HUES6 (cell line): ENCODE measurements around the gene ARAP1.

Source experiments
- H3K27ac ChIP-seq: 2 replicates; pipeline ENCODE4 v1.7.0; 2013; ENCODE audit warnings: low read depth, mild to moderate bottlenecking, low read length, inconsistent platforms
- H3K27me3 ChIP-seq: 2 replicates; pipeline ENCODE4 v1.6.1; 2013; ENCODE audit warnings: low read length; ENCODE audit not compliant: control insufficient read depth, insufficient read depth
- H3K36me3 ChIP-seq: 2 replicates; pipeline ENCODE4 v1.6.1; 2013; ENCODE audit warnings: low read length; ENCODE audit not compliant: control insufficient read depth, insufficient read depth
- H3K4me1 ChIP-seq: 2 replicates; pipeline ENCODE4 v1.6.1; 2013; ENCODE audit warnings: low read length; ENCODE audit not compliant: control insufficient read depth, insufficient read depth
- H3K4me3 ChIP-seq: 2 replicates; pipeline ENCODE4 v1.5.1; 2013; ENCODE audit warnings: low read depth, low read length
- H3K9ac ChIP-seq: one replicate; pipeline ENCODE4 v1.6.1; 2013; ENCODE audit warnings: mild to moderate bottlenecking, low read length
- H3K9me3 ChIP-seq: 2 replicates; pipeline ENCODE4 v1.6.1; 2013; ENCODE audit warnings: low read depth, low read length; ENCODE audit not compliant: control insufficient read depth, insufficient read depth

The ARAP1 gene

DNA sequence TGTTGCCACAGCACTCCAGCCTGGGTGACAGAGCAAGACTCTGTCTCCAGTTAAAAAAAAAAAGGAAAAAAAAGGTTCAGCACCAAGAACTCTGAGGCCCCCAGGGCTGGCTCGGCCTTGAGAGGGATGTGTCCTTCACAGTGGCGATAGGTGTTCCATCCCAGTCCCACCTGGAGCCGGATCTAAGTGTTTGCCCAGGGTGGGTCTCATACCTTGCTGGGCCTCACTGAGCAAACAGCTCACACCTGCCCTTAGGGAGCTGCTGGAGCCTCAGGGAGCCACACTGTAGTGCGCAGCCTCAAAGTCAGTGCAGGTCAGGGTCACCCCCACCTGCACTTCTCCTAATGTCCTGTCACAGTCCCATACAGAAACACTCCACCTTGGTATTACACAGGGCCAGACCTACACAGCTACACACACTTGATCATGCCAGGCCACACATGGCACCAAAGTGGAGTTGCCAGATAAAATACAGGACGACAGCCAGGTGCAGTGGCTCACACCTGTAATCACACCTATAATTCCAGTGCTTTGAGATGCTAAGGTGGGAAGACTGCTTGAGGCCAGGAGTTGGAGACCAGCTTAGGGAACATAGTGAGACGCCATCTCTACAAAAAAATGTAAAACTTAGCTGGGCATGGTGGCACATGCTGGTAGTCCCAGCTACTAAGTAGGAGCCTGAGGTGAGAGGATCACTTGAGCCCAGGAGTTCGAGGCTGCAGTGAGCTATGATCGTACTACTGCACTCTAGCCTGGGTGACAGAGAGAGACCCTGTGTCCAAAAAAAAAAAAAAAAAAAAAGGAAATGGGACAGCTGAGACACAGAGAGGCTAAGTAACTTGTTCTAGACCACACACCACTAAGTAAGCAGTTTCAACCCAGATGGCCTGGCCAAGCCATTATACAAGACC lies 34.4 kb upstream of the ARAP1 start:
- Histone ChIP-seq H3K9me3 (no peaks in the 10 kb centered on the region), H3K27me3 (no peaks in the 10 kb centered on the region), H3K4me3 (no peak overlapping the region), H3K36me3 (no peaks in the 10 kb centered on the region), H3K27ac (no peak overlapping the region), H3K9ac (no peak overlapping the region), H3K4me1 (peaks cover 36% of the 10 kb centered on the region)

DNA sequence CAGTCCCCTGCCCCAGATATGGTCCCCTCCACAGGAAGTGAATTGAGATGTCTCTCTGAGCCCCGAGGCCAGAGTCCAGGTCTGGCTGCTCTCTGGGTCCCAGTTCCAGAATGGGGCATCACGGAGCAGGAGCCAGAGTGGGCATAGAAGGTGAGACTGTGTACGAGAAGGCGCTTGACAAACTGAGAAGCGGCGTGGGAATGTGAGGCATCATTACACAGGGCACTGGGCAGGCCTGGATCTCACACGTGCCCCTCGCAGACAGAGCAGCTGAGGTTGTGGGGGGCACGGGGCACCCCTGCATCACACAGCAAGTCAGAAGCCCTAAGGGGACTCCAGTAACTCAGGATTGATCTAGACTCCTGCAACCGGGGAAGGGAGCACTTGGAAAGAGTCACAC lies 32.5 kb upstream of the ARAP1 start:
- Histone ChIP-seq H3K4me3 (no peak overlapping the region), H3K4me1 (peaks cover 43% of the 10 kb centered on the region), H3K9me3 (no peaks in the 10 kb centered on the region), H3K27me3 (peaks cover 7% of the 10 kb centered on the region), H3K36me3 (no peaks in the 10 kb centered on the region), H3K9ac (no peak overlapping the region), H3K27ac (no peak overlapping the region)

DNA sequence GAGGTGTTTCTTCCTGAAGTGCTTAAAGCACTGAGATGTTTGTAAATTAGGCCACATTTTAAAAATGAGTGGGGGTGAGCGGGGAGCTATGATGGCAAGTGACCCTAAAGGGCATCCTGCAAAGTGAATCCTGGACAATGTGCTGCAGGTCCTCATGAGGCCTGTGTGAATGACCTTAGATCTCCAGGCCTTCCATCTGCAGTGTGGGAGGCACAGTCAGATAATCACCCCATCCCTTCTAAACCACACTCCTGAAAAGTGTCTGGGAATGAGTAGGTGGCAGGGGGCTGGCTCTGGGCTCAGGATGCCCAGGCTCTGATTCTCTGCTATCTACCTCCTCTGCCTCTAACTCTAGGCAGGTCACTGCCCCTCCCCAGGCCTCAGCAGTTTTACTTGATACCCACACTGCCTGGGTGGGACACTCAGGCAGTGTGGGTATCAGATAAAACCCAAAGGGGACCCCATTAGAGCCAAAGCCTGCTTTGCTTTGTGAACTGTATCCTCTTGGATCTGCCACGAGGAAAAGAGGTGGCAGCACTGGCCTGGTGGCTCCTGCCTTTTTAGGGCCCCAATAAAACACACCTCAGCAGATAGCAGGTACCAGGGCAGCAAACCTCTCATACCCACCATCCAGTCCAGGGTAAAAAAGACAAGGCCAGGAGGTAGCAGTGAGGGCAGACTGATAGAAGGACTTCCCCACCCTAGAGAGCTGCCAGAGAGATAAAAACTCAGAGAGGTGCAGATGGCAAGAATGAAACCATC lies 31.1 kb upstream of the ARAP1 start:
- H3K4me3 ChIP-seq: no peak overlapping the region
- H3K27ac ChIP-seq: no peak overlapping the region
- H3K9ac ChIP-seq: no peak overlapping the region
- no peaks in the 10 kb centered on the region for H3K36me3 ChIP-seq
- peaks cover 43% of the 10 kb centered on the region for H3K4me1 ChIP-seq
- H3K27me3 ChIP-seq: peaks cover 7% of the 10 kb centered on the region
- H3K9me3 ChIP-seq: no peaks in the 10 kb centered on the region

DNA sequence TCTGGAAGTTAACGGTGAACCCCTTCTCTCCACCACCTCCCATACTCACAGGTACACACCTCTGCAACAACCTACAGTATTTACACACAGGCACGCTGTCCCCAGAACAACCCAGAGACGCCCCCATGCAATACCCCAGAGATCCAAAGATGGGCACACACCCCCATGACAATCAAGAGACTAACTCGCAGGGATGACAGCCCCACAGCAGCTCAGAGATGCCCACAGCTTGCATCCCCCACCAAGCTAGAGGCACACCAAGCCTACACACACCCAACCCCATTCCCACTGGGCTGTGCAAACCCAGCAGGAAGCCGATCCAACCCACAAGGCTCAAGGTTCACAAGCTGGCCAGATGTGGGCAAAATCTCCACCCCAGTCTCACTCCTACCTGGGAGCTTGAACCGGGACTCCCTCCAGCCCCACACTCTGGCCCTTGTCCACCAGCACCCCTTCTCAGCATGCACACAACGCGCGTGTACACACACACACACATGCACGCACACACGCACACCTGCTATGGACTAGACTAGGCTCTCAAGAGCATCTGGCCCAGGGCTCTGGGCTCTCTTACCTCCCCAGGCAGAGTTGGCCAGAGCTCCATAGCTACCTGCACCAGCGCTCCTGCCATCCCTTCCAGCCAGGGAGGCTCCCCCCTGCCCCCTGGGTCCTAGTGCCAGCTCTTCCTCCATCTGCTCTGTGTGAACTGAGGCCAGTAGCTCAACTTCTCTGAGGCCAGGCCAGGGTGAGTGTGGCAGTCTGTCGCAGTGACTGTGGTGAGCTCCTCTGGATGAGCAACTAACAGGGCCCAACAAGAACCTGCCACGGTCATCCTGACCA lies 30.1 kb upstream of the ARAP1 start:
- Histone ChIP-seq H3K4me1 (peaks cover 34% of the 10 kb centered on the region), H3K36me3 (no peaks in the 10 kb centered on the region), H3K4me3 (peak overlapping the region; percentile 57), H3K27me3 (peaks cover 7% of the 10 kb centered on the region), H3K27ac (no peak overlapping the region), H3K9me3 (no peaks in the 10 kb centered on the region), H3K9ac (no peak overlapping the region)

DNA sequence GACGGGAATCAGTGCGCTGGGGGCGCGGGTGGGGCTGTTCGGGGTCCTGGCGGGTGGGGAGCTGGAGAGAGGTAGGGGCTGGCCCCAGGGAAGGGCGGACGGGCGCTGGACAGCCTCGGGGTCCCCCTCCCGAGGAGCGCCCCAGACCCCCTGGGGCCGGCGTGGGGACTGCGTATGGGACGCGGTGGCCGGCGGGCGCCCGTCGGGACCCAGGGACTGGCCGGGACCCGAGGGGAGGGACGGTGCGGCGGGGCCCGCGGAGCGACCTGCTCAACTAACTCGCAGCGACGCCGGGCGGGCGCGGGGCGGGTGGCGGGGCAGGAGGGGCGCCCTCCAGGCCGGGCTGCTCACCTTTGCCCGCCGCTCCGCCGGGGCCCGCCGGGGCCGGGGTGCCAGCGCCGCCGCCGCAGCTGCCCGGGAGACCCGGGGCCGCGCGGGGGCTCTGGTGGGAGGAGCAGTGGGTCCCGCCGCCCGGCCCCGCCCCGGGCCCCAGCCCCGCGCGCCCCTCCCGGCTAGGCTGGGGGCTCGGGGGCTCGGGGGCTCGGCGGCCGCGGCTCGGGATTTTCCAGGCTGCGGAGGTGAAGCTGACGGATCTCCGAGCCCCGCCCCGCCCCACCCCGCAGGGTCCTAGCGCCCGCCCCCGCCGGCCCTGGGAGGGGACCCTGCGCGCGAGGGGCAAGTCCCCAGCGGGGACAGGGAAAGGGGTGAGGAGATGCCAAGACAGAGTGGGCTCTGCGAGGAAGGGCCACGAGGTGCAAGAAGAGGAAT lies 29.3 kb upstream of the ARAP1 start:
- Histone ChIP-seq H3K4me3 (peak overlapping the region; percentile 57), H3K27ac (no peak overlapping the region), H3K36me3 (no peaks in the 10 kb centered on the region), H3K9me3 (no peaks in the 10 kb centered on the region), H3K9ac (no peak overlapping the region), H3K4me1 (peaks cover 31% of the 10 kb centered on the region), H3K27me3 (peaks cover 7% of the 10 kb centered on the region)

DNA sequence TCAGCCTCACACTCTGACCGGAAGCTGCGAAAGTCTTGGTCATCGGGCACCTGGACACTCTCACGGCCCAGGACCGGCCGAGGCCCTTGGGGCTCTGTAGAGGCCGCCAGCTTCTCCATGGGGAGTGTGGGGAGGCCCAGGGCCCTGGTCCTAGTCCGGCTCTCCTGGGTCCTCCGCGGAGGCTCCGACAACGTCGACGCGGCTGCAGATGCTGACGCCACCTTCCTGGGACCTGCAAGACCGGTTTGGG lies 28.8 kb upstream of the ARAP1 start:
- peak overlapping the region; percentile 41 for H3K9ac ChIP-seq
- peaks cover 7% of the 10 kb centered on the region for H3K27me3 ChIP-seq
- peaks cover 29% of the 10 kb centered on the region for H3K4me1 ChIP-seq
- H3K27ac ChIP-seq: no peak overlapping the region
- H3K4me3 ChIP-seq: peak overlapping the region; percentile 50
- H3K36me3 ChIP-seq: no peaks in the 10 kb centered on the region
- no peaks in the 10 kb centered on the region for H3K9me3 ChIP-seq

DNA sequence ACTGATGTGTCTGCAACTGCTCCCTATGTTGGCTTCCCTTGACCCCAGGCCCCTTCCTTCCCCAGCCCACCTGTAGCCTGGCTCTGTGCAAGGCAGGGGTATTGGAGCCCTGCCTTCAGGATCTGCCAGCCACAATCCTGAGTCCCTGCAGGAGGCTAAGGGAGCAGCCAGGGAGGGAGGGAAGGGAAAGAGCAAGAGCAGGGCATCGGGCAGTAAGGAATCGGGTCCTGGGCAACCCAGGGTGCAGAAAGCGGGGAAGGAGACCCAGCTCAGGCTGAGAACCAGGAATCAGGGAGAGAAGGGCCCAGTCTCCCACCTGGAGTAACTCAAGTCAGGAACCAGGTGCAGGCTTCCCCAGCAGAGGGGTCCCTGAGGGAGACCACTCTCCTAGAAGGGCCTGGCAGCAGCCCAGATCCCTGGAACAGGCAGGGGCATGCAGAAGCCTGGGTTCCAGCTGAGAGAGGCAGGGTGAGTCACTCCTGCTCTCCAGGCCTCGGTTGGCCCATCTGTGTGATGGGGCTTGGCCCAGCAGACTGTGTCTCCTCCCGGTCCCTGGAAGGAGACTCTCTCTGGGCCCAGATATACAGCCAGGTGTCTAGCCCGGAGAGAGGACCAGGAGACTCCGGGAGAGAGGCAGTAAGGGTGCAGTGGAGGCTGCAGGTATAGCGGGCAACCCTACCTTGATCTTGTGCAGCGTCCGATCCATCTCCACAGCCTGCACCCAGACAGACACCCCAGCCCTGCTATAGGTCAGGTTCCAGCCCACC lies 28.3 kb upstream of the ARAP1 start:
- Histone ChIP-seq H3K9ac (peak overlapping the region; percentile 41), H3K4me3 (peak overlapping the region; percentile 50), H3K27ac (no peak overlapping the region), H3K36me3 (no peaks in the 10 kb centered on the region), H3K9me3 (no peaks in the 10 kb centered on the region), H3K27me3 (peaks cover 7% of the 10 kb centered on the region), H3K4me1 (peaks cover 29% of the 10 kb centered on the region)

DNA sequence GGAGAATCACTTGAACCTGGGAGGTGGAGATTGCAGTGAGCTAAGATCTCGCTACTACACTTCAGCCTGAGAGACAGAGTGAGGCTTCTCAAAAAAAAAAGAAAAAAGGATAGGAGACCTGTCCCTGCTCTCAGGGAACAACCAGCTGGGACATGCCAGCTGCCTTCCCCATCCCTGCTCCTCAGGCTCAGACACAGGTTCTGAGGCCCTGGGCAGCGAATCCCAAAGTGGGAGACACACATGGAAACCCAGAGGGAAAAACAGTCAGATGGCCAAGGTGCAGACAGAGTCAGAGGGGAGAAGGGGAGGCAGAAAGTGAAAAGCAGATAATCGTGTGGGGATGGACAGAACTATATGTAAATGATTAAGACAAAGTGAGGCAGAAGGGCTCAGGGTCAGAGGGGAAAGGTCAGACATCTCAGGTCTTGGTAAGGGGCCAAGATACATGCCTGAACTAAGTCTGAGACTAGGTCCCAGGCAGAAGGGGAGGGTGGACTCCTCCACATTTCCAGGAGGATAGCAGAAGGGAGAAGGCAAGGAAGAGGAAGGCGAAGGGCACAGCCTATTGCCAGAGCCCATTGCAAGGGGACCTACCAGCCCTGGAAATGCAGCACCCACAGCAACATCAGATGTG lies 27.4 kb upstream of the ARAP1 start:
- H3K27me3 ChIP-seq: peaks cover 7% of the 10 kb centered on the region
- H3K36me3 ChIP-seq: no peaks in the 10 kb centered on the region
- H3K9me3 ChIP-seq: no peaks in the 10 kb centered on the region
- no peak overlapping the region for H3K27ac ChIP-seq
- no peak overlapping the region for H3K4me3 ChIP-seq
- H3K9ac ChIP-seq: no peak overlapping the region
- H3K4me1 ChIP-seq: peaks cover 29% of the 10 kb centered on the region

DNA sequence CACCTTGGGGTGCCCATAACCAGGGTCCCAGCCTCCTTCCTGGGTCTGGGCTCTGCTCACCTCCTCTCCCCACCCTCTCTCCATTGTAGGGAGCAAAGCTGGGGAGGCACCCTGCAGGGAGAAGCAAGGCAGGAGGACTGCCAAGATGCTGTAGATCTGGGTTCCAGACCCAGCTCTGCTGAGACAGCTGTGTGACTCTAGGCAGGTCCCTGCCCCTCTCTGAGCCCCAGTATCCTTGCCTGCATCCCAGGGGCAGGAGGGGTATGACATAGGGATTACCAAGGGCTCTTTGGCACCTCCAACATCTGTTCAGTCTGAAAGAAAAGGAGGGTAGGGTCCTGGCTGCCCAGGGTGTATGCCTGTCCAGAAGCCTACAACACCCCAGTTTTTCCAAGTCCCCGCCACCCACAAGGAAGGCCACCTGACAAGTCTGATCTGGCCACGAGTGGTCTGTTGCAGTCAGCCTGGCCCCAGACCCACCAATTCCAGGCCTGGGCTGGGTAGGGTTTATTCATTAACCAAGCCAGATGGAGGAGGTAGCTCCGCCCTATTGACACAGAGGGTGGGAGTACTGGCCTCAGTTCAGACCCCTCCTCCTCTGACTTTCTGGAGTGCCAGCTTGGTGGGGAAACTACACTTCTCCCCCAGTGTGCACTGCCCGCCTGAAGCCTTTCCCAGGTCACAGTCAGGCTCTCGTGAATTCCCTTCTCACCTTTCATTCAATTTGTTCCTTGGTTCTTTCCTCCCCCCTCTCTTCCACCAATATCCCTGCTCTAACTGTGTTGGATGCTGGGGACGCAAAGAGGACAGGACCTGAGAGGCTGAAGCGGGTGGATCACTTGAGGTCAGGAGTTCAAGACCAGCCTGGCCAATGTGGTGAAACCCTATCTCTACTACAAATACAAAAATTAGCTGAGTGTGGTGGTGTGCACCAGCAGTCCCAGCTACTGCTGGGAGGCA lies 26.6 kb upstream of the ARAP1 start:
- no peak overlapping the region for H3K27ac ChIP-seq
- no peaks in the 10 kb centered on the region for H3K36me3 ChIP-seq
- H3K4me1 ChIP-seq: peaks cover 29% of the 10 kb centered on the region
- no peak overlapping the region for H3K4me3 ChIP-seq
- H3K9ac ChIP-seq: no peak overlapping the region
- peaks cover 7% of the 10 kb centered on the region for H3K27me3 ChIP-seq
- H3K9me3 ChIP-seq: no peaks in the 10 kb centered on the region
